ENCODE data around the gene RRP1.

RRP1 gene

DNA sequence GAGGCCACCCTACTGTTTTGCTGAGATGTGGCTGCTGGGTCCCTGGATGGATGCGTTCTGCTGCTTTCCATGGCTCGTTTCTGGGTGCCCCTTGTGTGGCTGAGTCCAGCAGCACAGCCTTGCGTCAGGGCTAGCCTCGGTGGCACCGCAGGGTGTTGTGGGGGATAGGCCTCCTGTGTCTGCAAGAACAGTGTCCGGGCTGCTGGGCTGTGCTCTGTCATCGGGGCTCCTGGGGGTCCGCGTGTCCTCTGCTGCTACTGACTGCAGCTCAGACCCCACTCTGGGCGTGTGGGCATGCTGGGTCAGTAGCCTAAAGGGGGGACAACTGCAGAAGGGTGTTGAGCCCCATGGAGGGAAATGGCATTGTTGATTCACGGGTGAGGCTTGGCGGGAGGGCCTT, 4.9 kb downstream of the RRP1 start:
- Mint-ChIP-seq H3K36me3 (peaks cover 72 to 80% of the 10 kb centered on the region in 2 donors), H3K4me1 (peaks cover 22 to 37% of the 10 kb centered on the region in 2 donors), H3K9me3 (no peaks in the 10 kb centered on the region), H3K4me3 (no peak overlapping the region), H3K27ac (no peak overlapping the region), H3K27me3 (no peaks in the 10 kb centered on the region)
- ATAC-seq (replicated peaks) = no peak
- no peak for DNase-seq

DNA sequence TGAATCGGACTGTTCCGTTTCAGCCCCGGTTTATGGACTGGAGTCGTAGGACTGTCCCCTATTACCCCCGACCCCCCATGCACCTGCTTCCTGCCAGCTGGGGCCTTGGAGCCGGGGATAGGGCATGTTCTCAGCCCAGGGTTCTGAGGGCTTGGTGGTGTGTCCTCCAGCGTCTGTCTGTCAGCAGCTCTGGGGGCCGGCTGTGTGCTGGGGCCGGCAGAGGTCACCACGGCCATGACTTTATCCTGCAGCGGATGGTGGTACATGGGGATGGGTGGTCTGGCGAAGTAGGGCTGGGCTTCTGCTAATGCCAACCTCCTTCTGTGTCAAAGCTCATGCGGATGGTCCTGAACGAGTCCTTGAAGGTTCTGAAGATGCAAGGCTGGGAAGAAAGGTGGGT, 5.5 kb downstream of the RRP1 start:
- no peak for DNase-seq
- Mint-ChIP-seq H3K27ac (peak overlapping the region; percentile 20), H3K36me3 (peaks cover 72 to 82% of the 10 kb centered on the region in 2 donors), H3K27me3 (no peaks in the 10 kb centered on the region), H3K9me3 (no peaks in the 10 kb centered on the region), H3K4me3 (no peak overlapping the region), H3K4me1 (peaks cover 21 to 37% of the 10 kb centered on the region in 2 donors)
- ATAC-seq (replicated peaks) = no peak

DNA sequence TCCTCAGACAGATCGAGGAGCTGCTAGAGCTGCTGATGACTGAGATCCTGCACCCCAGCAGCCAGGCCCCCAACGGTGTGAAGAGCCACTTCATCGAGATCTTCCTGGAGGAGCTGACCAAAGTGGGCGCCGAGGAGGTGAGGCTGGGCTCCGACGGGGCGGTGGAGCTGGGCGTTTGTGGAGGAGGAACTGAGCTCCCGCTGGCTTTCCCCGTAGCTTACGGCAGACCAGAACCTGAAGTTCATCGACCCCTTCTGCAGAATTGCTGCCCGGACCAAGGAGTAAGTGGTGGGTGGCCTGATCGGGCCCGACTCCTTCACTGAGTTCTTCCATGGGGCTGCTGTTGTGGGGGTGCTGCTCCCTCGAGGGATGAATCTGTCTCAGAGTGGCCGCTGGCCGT, 8.0 kb downstream of the RRP1 start:
- Mint-ChIP-seq H3K36me3 (peaks cover 81 to 87% of the 10 kb centered on the region in 2 donors), H3K27me3 (no peaks in the 10 kb centered on the region), H3K27ac (no peak overlapping the region), H3K9me3 (no peaks in the 10 kb centered on the region), H3K4me1 (peaks cover 5 to 17% of the 10 kb centered on the region in 2 donors), H3K4me3 (no peak overlapping the region)
- no peak for DNase-seq
- no peak for ATAC-seq (replicated peaks)

DNA sequence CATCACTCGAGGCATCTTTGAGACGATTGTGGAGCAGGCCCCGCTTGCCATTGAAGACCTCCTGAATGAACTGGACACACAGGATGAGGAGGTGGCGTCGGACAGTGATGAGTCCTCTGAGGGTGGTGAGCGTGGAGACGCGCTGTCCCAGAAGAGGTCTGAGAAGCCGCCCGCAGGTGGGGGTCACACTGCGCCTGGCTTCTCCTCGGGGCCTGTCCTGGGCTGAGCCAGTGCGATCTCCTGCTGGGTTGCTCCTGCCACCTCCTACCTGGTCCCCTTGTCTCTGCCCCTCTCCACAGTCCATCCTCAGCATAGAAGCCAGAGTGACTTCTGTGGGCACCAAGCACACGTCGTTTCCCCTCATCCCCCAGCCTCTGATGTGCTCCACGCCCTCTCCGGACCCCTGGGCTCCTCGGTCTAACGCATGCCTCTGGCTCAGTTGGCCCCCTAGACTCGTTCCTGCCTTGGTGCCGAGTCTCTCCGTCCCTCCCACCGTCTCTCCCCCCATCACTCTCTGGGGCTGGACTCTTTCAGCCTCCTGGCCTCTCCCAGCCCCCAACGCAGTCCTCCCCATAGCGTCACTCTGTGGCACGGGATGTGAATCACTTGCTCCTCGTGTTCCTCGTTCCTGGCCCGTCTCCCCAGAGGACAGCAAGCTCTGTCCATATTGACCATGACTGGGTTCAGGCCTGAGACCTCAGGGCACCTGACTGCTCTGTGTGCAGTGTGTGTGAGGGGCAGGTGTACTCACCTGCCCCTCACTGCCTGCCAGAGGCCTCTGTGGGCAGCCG, 8.7 kb downstream of the RRP1 start:
- Mint-ChIP-seq H3K9me3 (no peaks in the 10 kb centered on the region), H3K27me3 (no peaks in the 10 kb centered on the region), H3K27ac (no peak overlapping the region), H3K4me1 (peaks cover 4 to 21% of the 10 kb centered on the region in 2 donors), H3K36me3 (peaks cover 83 to 89% of the 10 kb centered on the region in 2 donors), H3K4me3 (no peak overlapping the region)
- no peak for ATAC-seq (replicated peaks)
- no peak for DNase-seq

DNA sequence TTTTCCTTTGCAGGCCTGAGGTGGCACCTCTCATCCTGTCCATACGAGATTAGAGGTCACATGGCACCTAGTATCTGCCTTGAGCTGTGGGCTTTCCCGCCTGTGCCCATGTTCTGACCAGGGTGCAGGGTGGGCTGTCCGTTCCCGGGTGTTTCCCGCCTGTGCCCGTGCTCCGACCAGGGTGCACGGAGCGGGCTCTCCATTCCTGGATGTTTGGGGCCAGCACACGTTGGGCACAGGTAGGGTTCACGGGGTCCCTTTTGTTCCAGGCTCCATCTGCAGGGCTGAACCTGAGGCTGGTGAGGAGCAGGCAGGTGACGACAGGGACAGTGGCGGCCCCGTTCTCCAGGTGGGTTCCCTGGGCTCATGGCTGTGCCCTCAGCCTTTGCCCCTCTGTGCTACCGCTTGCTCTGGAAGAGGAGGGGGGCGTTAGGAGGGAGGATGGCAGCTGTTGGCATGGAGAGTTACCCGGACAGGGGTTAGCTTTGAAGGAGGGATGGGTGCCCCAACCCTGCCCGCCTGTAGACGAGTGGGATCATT, 10.0 kb downstream of the RRP1 start:
- peaks cover 14 to 28% of the 10 kb centered on the region in 2 donors for H3K4me1 Mint-ChIP-seq
- no peak for DNase-seq
- H3K9me3 Mint-ChIP-seq = no peaks in the 10 kb centered on the region
- no peaks in the 10 kb centered on the region for H3K27me3 Mint-ChIP-seq
- no peak overlapping the region for H3K27ac Mint-ChIP-seq
- no peak for ATAC-seq (replicated peaks)
- H3K4me3 Mint-ChIP-seq = no peak overlapping the region
- peaks cover 83 to 94% of the 10 kb centered on the region in 2 donors for H3K36me3 Mint-ChIP-seq

DNA sequence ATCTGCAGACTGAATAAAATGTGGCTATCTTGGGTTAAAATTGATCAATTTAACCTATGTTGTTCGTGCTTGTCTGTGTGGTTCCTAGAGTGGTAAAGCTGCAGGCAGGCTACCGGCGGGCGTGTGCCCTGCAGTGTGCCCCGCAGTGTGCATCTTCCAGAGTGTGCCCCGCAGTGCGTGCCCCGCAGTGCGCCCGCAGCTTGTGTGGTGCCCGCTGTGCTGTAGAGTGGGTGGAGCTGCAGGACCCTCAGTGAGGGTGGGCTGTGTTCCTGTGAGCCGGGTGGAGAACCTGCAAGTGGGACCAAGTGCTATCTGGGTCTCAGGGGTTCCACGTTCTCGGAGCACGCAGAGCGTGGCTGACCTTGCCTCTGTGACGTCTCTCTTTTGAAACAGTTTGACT, 10.7 kb downstream of the RRP1 start:
- Mint-ChIP-seq H3K36me3 (peaks cover 77 to 93% of the 10 kb centered on the region in 2 donors), H3K4me1 (peaks cover 17 to 33% of the 10 kb centered on the region in 2 donors), H3K4me3 (no peak overlapping the region), H3K9me3 (no peaks in the 10 kb centered on the region), H3K27me3 (no peaks in the 10 kb centered on the region), H3K27ac (no peak overlapping the region)
- DNase-seq (no peak), ATAC-seq (replicated peaks) (no peak)

DNA sequence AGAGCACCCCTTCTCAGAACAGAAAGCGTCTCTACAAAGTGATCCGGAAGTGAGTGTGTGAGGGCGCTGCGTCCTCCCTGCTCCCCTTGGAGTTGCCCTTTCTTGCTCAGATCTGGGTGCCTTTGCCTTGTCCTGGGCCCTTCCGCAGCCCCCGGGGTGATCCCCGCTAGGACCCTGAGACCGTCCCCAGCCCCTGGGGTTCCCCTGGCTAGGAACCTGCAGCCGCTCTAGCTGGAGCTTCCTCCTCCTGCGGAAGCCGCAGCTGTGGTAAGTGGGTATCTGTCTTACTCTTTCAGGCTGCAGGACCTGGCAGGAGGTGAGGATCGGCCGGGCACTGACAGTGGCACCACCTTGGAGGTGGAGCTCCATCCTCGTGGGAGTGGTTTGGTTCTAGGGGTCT, 11.2 kb downstream of the RRP1 start:
- ATAC-seq (replicated peaks) (no peak), DNase-seq (no peak)
- H3K36me3 Mint-ChIP-seq = peaks cover 75 to 92% of the 10 kb centered on the region in 2 donors
- no peaks in the 10 kb centered on the region for H3K9me3 Mint-ChIP-seq
- peaks cover 18 to 38% of the 10 kb centered on the region in 2 donors for H3K4me1 Mint-ChIP-seq
- H3K27ac Mint-ChIP-seq = peak overlapping the region; percentile 21
- H3K27me3 Mint-ChIP-seq = no peaks in the 10 kb centered on the region
- H3K4me3 Mint-ChIP-seq = no peak overlapping the region

DNA sequence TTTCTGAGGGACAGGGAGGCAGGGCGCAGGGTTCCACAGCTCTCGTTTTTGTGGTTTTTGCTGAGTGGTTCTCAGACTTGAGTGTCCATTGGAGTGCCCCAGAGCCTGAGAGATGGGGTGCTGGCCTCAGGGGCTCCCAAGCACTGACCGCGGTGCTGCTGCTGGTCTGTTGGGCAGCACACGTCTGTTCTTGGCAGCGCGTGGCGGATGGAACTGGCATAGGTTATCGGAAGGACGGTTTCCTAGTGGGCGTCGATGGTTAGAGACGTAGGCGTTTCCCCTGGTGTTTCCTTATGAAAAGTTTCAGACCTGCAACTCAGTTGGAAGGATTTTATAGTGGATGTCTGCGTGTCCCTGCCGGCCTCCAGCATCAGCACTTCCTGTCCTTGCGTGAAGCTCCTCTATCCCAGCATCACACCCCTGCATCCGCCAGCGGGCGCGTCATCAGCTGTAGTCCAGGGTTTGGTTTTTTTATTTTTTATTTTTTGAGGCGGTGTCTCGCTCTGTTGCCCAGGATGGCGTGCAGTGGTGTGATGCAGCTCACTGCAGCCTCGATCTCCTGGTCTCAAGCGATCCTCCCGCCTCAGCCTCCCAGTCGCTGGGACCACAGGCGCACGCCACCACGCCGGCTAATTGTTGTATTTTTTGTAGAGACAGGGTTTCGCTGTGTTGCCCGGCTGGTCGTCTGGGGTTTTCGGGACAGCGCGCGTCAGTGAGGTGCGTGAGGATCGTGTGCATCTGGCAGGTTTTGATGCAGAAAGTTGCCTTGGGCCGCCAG, 11.8 kb downstream of the RRP1 start:
- Mint-ChIP-seq H3K36me3 (peaks cover 78 to 92% of the 10 kb centered on the region in 2 donors), H3K27ac (no peak overlapping the region), H3K4me3 (no peak overlapping the region), H3K9me3 (no peaks in the 10 kb centered on the region), H3K4me1 (peaks cover 24 to 44% of the 10 kb centered on the region in 2 donors), H3K27me3 (no peaks in the 10 kb centered on the region)
- ATAC-seq (replicated peaks) (no peak), DNase-seq (no peak)

DNA sequence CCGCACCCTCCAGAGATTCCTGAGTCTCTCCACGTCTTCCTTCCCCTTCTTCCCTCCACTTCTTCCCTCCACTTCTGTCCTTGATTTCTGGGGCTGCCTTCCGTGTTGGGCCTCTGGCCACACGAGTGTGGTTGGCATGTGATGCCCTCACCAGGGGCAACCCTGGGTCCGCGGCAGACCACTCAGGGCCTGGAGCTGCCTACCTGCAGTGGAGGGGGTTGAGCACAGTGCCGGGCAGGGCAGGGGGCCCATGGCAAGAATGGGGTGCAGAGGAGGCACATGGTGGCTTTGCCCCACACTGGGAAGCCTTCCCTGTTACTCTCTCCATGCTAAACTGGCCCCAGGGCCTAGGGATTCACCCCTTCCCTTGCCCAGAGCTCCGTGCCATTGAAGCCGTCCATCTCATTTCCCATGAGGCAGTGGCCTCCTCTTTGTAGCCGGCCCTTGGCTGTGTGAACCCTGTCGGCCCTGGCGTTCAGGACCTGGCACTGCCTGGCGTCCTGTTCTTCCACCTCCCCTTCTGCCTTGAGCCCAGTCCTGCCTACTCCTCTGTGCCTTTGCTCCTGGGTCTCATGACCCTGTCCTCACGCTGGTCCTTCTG, 13.4 kb downstream of the RRP1 start:
- Mint-ChIP-seq H3K9me3 (no peaks in the 10 kb centered on the region), H3K36me3 (peaks cover 70 to 86% of the 10 kb centered on the region in 2 donors), H3K27ac (peak overlapping the region; percentile 86), H3K4me3 (no peak overlapping the region), H3K4me1 (peaks cover 31 to 60% of the 10 kb centered on the region in 2 donors), H3K27me3 (no peaks in the 10 kb centered on the region)
- DNase-seq = no peak
- ATAC-seq (replicated peaks) = no peak

DNA sequence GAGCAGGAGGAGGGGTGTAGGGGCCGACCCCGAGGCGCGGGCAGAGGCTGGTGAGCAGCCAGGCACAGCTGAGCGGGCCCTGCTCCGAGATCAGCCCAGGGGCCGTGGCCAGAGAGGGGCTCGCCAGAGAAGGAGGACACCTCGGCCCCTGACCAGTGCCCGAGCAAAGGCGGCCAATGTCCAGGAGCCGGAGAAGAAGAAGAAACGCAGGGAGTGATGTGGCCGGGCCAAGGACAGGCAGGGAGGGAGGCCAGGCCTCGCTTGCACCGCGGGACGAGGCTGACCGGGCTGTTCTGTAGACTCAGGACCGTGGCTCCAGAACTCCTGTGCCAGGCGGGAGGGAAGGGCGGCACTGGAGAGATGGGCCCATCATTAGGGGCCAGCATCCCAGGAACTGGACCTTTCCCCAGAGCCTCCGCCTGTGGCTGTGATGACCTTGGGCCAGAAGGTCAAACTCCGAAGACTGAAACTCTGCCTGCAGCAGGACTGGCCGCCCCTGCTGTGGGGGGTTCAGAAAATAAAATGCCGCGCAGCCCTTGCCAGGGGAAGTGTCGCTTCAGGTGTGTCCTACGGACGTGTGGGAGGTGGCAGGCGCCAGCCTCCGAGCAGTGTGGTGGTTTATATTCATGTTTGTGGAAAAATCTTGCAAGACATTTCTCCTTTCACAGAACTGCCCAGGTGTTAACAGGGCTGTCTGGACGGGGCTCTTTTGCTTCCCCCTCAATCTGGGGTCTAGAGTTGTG, 14.4 kb downstream of the RRP1 start:
- Mint-ChIP-seq H3K9me3 (no peaks in the 10 kb centered on the region), H3K27me3 (no peaks in the 10 kb centered on the region), H3K4me3 (peak overlapping the region in 1 of 2 donors; percentile 23), H3K27ac (peak overlapping the region; percentile 86), H3K4me1 (peaks cover 29 to 60% of the 10 kb centered on the region in 2 donors), H3K36me3 (peaks cover 62 to 82% of the 10 kb centered on the region in 2 donors)
- ATAC-seq (replicated peaks) (no peak), DNase-seq (no peak)

DNA sequence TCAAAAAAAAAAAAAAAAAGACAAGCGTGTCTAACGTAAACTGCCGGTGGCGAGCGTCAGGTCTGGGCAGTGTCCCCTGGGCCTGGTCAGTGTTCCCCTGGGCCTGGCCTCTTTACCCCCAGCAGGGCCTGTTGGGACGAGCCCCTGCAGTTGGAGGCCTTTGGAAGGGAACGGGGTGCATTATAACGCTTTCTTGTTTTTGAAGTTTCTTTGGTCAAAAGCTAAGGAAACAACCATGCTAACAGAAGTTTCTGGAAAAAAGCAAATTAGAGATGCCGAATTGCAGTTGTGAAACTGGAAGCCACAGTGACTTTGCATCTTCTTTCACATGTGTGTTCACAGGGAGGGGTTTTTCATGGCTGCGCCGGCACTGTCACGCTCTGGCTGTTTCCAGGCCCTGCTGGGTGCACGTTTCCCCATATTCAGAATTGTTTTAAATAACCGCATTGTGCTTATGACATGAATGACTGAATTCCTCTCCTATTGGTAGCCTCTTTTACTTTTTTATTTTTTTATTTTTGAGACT, 16.0 kb downstream of the RRP1 start:
- ATAC-seq (replicated peaks) (peak; percentile 98), DNase-seq (peak; percentile 89)
- H3K4me3 Mint-ChIP-seq = peak overlapping the region; percentile 54 to 71
- no peaks in the 10 kb centered on the region for H3K27me3 Mint-ChIP-seq
- H3K27ac Mint-ChIP-seq = peak overlapping the region; percentile 95
- H3K9me3 Mint-ChIP-seq = no peaks in the 10 kb centered on the region
- H3K4me1 Mint-ChIP-seq = peaks cover 32 to 69% of the 10 kb centered on the region in 2 donors
- peaks cover 60 to 75% of the 10 kb centered on the region in 2 donors for H3K36me3 Mint-ChIP-seq

DNA sequence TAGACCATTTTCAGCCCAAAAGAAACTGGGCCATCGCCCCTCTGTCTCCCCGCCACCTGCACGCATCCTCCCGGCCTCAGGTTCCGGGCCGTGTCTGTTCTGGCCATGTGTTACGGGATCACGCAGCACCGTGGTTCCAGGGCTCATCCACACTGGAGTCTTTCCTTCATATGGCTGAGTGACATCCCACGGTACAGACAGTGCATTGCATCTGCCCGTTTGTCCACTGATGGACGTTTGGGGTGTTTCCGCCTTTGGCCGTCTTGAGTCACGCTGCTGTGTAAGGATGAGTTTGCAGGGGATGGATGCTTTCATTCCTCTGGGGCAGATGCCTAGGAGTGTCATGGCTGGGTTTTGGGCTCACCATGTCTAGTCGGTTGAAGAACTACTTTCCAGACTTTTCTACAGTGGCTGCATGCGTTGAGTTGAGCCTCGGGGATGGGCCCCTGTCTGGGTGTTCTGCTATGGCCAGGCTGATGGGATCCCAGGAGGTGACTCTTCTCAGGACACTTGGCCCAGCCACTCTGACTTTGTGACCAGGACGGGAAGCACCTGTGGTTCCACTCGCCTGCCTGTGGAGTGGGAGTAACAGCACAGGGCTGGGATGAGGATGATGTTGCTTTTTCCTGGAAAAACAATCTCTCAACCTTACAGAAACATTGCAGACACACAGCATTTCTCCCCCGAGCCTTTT, 16.8 kb downstream of the RRP1 start:
- no peaks in the 10 kb centered on the region for H3K9me3 Mint-ChIP-seq
- peak overlapping the region; percentile 95 for H3K27ac Mint-ChIP-seq
- peaks cover 39 to 71% of the 10 kb centered on the region in 2 donors for H3K4me1 Mint-ChIP-seq
- peak overlapping the region; percentile 54 to 71 for H3K4me3 Mint-ChIP-seq
- no peak for DNase-seq
- peaks cover 51 to 72% of the 10 kb centered on the region in 2 donors for H3K36me3 Mint-ChIP-seq
- H3K27me3 Mint-ChIP-seq = no peaks in the 10 kb centered on the region
- no peak for ATAC-seq (replicated peaks)

DNA sequence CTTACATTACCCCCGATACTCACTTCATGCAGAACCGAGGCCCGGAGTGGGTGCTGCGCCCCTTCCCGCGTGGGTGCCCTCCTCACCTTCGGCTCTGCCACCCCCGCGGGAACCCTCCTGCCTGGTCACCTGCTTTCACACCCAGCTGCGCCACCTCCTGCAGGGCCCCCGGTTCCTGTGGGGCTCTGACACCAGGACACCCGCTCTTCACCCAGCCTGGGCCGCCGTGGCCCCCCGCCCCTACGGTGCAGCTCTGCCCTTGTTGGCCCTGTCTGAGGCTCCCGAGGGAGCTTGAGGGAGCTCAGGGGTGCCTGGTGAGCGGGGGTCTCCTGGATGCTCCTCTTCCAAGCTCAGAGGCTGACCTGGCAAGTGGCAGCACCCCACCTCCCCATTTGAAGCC, 19.0 kb downstream of the RRP1 start:
- peaks cover 39 to 75% of the 10 kb centered on the region in 2 donors for H3K4me1 Mint-ChIP-seq
- no peak overlapping the region for H3K4me3 Mint-ChIP-seq
- H3K9me3 Mint-ChIP-seq = no peaks in the 10 kb centered on the region
- no peak overlapping the region for H3K27ac Mint-ChIP-seq
- no peak for ATAC-seq (replicated peaks)
- DNase-seq = no peak
- peaks cover 30 to 50% of the 10 kb centered on the region in 2 donors for H3K36me3 Mint-ChIP-seq
- no peaks in the 10 kb centered on the region for H3K27me3 Mint-ChIP-seq

All from stimulated activated naive B cell treated with anti-CD40 and anti-IgM and Interleukin-4, amounts not matched to agents 10 μg/mL and 1 μg/mL and 100 μg/mL, for 72 hours (primary cell).